HepG2 (cell line): Measurements from ENCODE around the gene TDRD6. TPM values are rescaled to one million over a fixed set of nuclear protein-coding genes. Genes with fewer than 3 reads are reported as not detected.

ENCODE experiments used
- GATA4 ChIP-seq: sonication (generic); IDR thresholded peaks from 2 replicates; pipeline ENCODE4 v1.6.1; 2016; ENCODE audit warnings: antibody characterized with exemption, low read depth, borderline replicate concordance
- ZBTB20 ChIP-seq: sonication (generic); formaldehyde crosslinking; IDR thresholded peaks from 2 replicates; pipeline ENCODE4 v1.8.1; 2023; ENCODE audit warnings: missing genetic modification reagents, low read depth, mild to moderate bottlenecking, borderline replicate concordance
- polyA plus RNA-seq, 8 experiments: library from polyadenylated mRNA; depleted of rRNA in 3 of 8; stranded (reverse) in 7 of 8; unstranded in 1 of 8; fragments of >200 nt; fragmentation: Illumina TruSeq in 4 of 8; extraction: Trizol in 4 of 8; gene quantifications; 2 replicates each; pipeline versions ENCODE4 v1.2.1 to v1.2.3, GENCODE V29; 2011 to 2016; ENCODE audit warnings: low read depth in 4 of 8, missing spikeins in 1 of 8, mixed read lengths in 1 of 8; ENCODE audit not compliant: insufficient read depth in 1 of 8
- total RNA-seq, 5 experiments: library from RNA; depleted of rRNA; stranded (reverse); fragments of >200 nt; fragmentation: Illumina TruSeq; extraction: Trizol; gene quantifications; 2 replicates each; pipeline ENCODE4 v1.2.3, GENCODE V29; 2016; ENCODE audit warnings: low read depth in 1 of 5
- TF ChIP-seq, protein P1 (sequence below), 2 experiments: fragments of 450-650 bp in 1 of 2; sonication (generic) in 1 of 2; formaldehyde crosslinking in 1 of 2; IDR thresholded peaks; 2 replicates each; pipeline versions ENCODE4 v1.6.1 to v1.8.0; 2016 to 2022; ENCODE audit warnings: antibody characterized with exemption in 1 of 2, mild to moderate bottlenecking in 1 of 2, missing genetic modification reagents in 1 of 2

Gene TDRD6
- total and polyA plus RNA-seq, 2 of the 13 experiments (the other 11 are each of a cell fraction or from before 2014, with no cell fraction given), result not detected

DNA sequence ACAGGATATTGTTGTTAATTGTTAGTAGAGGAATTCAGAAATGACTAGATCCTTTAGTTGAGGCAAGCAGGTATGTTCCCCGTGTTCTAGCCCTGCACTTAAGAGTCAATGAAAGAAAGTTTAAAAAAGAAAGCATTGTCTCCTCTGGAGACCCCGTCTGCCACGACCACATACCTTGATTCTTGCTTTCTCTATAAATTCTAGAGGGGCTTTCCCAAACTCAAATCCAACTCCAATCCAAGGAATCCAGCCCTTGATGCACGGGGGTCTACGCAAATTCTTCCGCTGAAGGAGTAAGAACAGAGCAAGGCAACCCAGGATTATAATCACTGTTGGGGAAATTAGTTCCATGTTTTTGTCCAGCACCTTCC lies 35.5 kb upstream of the TDRD6 start (continued):
- TF ChIP-seq, protein P1, sequence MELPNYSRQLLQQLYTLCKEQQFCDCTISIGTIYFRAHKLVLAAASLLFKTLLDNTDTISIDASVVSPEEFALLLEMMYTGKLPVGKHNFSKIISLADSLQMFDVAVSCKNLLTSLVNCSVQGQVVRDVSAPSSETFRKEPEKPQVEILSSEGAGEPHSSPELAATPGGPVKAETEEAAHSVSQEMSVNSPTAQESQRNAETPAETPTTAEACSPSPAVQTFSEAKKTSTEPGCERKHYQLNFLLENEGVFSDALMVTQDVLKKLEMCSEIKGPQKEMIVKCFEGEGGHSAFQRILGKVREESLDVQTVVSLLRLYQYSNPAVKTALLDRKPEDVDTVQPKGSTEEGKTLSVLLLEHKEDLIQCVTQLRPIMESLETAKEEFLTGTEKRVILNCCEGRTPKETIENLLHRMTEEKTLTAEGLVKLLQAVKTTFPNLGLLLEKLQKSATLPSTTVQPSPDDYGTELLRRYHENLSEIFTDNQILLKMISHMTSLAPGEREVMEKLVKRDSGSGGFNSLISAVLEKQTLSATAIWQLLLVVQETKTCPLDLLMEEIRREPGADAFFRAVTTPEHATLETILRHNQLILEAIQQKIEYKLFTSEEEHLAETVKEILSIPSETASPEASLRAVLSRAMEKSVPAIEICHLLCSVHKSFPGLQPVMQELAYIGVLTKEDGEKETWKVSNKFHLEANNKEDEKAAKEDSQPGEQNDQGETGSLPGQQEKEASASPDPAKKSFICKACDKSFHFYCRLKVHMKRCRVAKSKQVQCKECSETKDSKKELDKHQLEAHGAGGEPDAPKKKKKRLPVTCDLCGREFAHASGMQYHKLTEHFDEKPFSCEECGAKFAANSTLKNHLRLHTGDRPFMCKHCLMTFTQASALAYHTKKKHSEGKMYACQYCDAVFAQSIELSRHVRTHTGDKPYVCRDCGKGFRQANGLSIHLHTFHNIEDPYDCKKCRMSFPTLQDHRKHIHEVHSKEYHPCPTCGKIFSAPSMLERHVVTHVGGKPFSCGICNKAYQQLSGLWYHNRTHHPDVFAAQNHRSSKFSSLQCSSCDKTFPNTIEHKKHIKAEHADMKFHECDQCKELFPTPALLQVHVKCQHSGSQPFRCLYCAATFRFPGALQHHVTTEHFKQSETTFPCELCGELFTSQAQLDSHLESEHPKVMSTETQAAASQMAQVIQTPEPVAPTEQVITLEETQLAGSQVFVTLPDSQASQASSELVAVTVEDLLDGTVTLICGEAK (IDR thresholded peaks at IDR 0.05), result no peak
- TF ChIP-seq, protein P1 (CRISPR knock-in tag; IDR thresholded peaks at IDR 0.05), result no peak
- no peak for TF ChIP-seq ZBTB20 (CRISPR knock-in tag)
- TF ChIP-seq GATA4, result no peak
